PC-9 (cell line): ENCODE measurements around the gene PRELID1.

Experiments
- EZH2 ChIP-seq: fragments of 200-600 bp; sonication (generic); IDR thresholded peaks from 2 replicates; pipeline ENCODE4 v1.8.0; 2017; ENCODE audit warnings: antibody characterized with exemption, low read depth
- TF ChIP-seq, protein P1 (sequence below): fragments of 200-600 bp; sonication (generic); conservative IDR thresholded peaks from 2 replicates; pipeline ENCODE4 v1.6.1; 2017; ENCODE audit warnings: mixed run types, antibody characterized with exemption, mild to moderate bottlenecking, moderate library complexity

DNA sequence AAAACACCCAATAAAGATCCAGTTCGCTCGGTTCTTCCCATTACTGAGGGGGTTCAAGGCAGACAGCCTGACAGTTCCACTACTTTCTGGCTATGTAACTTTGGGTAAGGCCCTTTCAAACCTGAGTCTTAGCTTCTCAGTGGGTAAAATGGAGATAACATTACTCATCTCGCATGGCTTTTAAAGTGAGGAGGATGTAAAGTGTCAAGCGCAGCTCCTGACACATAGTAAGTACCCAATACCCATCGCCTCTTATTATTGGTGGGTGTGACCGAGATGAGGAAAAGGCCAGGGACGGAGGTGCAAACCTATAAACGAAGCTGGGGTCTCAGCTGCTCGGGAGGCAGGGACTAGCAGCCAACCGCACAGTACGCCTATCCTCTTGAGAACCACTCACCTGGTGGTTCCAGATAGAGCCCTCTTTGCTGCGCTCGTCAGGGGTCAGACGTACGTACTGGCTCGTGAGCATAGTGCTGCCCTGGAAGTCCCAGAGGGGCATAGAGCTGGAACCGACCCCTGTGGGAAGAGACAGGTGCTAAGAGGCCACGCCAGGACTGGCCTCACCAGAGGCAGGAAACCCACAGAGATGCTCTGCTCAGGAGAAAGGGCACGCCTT, 47.3 kb downstream of the PRELID1 start:
- TF ChIP-seq, protein P1, sequence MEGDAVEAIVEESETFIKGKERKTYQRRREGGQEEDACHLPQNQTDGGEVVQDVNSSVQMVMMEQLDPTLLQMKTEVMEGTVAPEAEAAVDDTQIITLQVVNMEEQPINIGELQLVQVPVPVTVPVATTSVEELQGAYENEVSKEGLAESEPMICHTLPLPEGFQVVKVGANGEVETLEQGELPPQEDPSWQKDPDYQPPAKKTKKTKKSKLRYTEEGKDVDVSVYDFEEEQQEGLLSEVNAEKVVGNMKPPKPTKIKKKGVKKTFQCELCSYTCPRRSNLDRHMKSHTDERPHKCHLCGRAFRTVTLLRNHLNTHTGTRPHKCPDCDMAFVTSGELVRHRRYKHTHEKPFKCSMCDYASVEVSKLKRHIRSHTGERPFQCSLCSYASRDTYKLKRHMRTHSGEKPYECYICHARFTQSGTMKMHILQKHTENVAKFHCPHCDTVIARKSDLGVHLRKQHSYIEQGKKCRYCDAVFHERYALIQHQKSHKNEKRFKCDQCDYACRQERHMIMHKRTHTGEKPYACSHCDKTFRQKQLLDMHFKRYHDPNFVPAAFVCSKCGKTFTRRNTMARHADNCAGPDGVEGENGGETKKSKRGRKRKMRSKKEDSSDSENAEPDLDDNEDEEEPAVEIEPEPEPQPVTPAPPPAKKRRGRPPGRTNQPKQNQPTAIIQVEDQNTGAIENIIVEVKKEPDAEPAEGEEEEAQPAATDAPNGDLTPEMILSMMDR: no peak
- no peak for TF ChIP-seq EZH2
